Measurements from ENCODE around the gene ERGIC1. TPM values are rescaled to one million over a fixed set of nuclear protein-coding genes. Genes with fewer than 3 reads are reported as not detected.

ERGIC1 gene
- total RNA-seq, 4 donors from 2014 or later, result 54.4 to 108 (median 88.0) TPM

DNA sequence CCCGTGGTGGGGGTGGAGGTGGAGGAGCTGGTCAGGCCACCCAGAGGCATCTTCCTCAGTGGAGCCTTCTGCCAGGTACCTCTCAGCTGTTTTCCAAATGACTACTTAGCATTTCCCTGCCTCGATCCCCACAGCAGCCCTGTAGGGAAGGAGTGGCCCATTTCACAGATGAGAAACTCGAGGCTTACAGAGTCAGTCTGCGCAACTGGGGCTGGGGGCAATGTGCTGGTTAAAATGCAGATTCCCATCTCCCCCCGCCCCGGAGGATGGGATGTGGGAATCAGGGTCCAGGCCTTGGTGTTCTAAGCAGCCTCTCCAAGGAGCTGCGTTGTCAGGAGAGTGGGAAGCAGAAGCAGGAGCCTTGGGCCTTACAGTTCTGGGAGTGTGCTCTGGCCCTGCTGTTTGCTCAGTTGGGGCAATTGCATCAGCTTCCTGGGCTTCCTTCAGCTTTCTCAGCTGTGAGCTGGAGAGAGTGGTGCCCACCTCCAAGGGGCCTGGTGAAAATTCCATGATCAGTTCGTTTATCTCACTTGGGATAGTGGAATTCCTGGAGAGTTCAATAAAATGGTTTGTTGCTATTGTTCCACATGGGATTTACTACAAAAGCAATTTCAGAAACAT is 19.4 kb downstream of the ERGIC1 start:
- intact Hi-C loops (cut with DNase I; ENCODE audit: low total_unique reads), result no loop called here
- H3K27me3 ChIP-seq, result no peaks in the 10 kb centered on the region
- no peaks in the 10 kb centered on the region for H3K9me3 ChIP-seq
- DNase-seq (no peak), ATAC-seq (no peak)
- no peaks in the 10 kb centered on the region for H3K36me3 ChIP-seq
- TF ChIP-seq POLR2A (IDR thresholded peaks at IDR 0.05), result no peak
- no peak for TF ChIP-seq CTCF (IDR thresholded peaks at IDR 0.05 in 4 of 5, conservative IDR thresholded peaks at IDR 0.05 in 1 of 5)
- H3K4me3 ChIP-seq, result no peak overlapping the region
- peak overlapping the region; percentile 70 to 97 (median 74) for H3K27ac ChIP-seq
- H3K4me1 ChIP-seq, result peaks cover 49 to 71% of the 10 kb centered on the region in 2 donors
- in situ Hi-C loops (cut with MboI; ENCODE audit: low sequenced_read_pairs in 4 of 4), result no loop called here

- no peak for TF ChIP-seq CTCF (IDR thresholded peaks at IDR 0.05 in 4 of 5, conservative IDR thresholded peaks at IDR 0.05 in 1 of 5)
- TF ChIP-seq POLR2A (IDR thresholded peaks at IDR 0.05), result no peak
- Histone ChIP-seq H3K4me3 (no peak overlapping the region), H3K4me1 (peaks cover 52 to 73% of the 10 kb centered on the region in 2 donors), H3K27me3 (no peaks in the 10 kb centered on the region), H3K9me3 (no peaks in the 10 kb centered on the region), H3K27ac (peak overlapping the region; percentile 70 to 97 (median 74)), H3K36me3 (no peaks in the 10 kb centered on the region)
- DNase-seq, result no peak
- ATAC-seq, result peak; percentile 2 to 7
- intact Hi-C loops (cut with DNase I; ENCODE audit: low total_unique reads), result no loop called here
- in situ Hi-C loops (cut with MboI; ENCODE audit: low sequenced_read_pairs in 4 of 4), result no loop called here
Measured at GRCh38 chr5:172854451-172854871, 20.4 kb downstream of the ERGIC1 start.

DNA sequence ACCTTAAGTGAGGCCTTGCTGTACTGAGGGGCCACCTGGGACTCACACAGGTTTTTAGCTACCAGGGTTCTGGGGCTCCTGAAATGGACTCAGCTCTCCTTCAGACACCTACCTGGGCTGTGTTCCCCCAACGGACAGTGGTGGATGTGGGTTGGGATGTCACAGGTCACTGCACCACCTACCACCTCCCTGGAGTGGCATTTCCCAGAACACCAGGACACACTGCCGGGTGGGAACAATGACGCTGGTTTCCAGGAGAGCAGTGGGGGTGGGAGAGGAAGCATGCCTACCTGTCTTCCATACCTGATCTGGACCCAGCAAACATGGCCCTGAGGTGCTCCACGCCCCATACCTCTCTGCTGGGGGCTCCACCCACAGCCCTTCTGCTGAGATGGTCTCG is 20.9 kb downstream of the ERGIC1 start:
- no peaks in the 10 kb centered on the region for H3K9me3 ChIP-seq
- H3K4me1 ChIP-seq, result peaks cover 57 to 74% of the 10 kb centered on the region in 2 donors
- no peak for ATAC-seq
- H3K36me3 ChIP-seq, result no peaks in the 10 kb centered on the region
- H3K27me3 ChIP-seq, result no peaks in the 10 kb centered on the region
- intact Hi-C loops (cut with DNase I; ENCODE audit: low total_unique reads), result no loop called here
- TF ChIP-seq CTCF (IDR thresholded peaks at IDR 0.05 in 4 of 5, conservative IDR thresholded peaks at IDR 0.05 in 1 of 5) (no peak), POLR2A (IDR thresholded peaks at IDR 0.05) (no peak)
- in situ Hi-C loops (cut with MboI; ENCODE audit: low sequenced_read_pairs in 4 of 4), result no loop called here
- peak overlapping the region; percentile 70 to 97 (median 74) for H3K27ac ChIP-seq
- no peak overlapping the region for H3K4me3 ChIP-seq
- DNase-seq, result no peak

DNA sequence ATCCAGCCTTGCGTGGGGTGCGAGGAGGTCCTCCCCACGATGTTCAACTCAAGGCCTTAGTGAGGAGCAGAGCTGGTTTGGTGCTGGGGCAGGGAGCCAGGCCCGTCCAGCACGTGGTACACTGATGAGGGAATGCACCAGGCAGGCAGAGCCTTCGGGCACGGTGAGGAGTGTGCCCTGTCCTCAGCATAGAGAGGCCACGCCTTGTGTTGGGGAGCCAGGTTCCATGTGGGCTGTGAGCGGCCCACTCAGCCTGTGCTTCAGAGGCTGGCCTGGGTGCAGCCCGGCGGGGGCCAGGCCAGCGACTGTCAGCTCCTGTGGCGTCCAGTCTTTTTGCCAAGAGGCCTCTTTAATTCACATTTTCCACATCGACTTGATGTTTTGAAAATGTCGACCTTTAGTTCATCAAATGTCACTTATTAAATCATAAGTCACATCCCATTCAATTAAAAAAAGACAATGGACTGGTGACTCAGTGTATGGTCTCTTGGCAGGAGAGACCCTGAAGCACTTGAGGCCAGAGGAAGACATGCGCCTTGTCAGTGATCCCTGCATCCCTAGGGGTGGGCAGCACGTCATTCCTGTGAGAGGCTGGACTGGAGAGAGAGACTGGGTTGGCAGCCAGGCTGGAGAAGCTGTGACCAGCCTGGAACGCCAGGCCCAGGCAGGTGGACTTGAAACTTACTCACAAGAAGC is 21.7 kb downstream of the ERGIC1 start:
- peak; percentile 10 to 19 for ATAC-seq
- H3K4me1 ChIP-seq, result peaks cover 60 to 75% of the 10 kb centered on the region in 2 donors
- no peaks in the 10 kb centered on the region for H3K27me3 ChIP-seq
- no peak overlapping the region for H3K4me3 ChIP-seq
- TF ChIP-seq POLR2A (IDR thresholded peaks at IDR 0.05) (peak in 1 of 2 donors; percentile 28), CTCF (IDR thresholded peaks at IDR 0.05 in 4 of 5, conservative IDR thresholded peaks at IDR 0.05 in 1 of 5) (no peak)
- intact Hi-C loops (cut with DNase I; ENCODE audit: low total_unique reads) (no loop called here), in situ Hi-C loops (cut with MboI; ENCODE audit: low sequenced_read_pairs in 4 of 4) (no loop called here)
- H3K27ac ChIP-seq, result peak overlapping the region; percentile 70 to 97 (median 74)
- H3K9me3 ChIP-seq, result no peaks in the 10 kb centered on the region
- DNase-seq, result peak in 1 of 2 donors; percentile 71
- no peaks in the 10 kb centered on the region for H3K36me3 ChIP-seq
